PC-3 (cell line): Measurements from ENCODE around the gene MYO5A. TPM values are rescaled to one million over a fixed set of nuclear protein-coding genes. Genes with fewer than 3 reads are reported as not detected.

Experiments
- ATAC-seq: fragments of 200-7000 bp; cut with Tn5 transposase; 2 replicates; pipeline ENCODE4 v1.9.1; 2020; ENCODE audit warnings: mild to moderate bottlenecking, moderate library complexity
- BruUV-seq: library from RNA; stranded (reverse); fragments of 400-500 nt; replicated peaks from 2 replicates; lab custom pipeline; 2021; lab: Mats Ljungman, UMichigan
- CTCF ChIA-PET: fragments of 300-600 bp; sonication (Branson Sonifier 250); formaldehyde crosslinking; loops from one replicate; lab custom pipeline; 2022; ENCODE audit warnings: antibody characterized with exemption; lab: Charles Lee
- POLR2A ChIA-PET: fragments of 300-600 bp; sonication (Branson Sonifier 250); formaldehyde crosslinking; loops from one replicate; lab custom pipeline; 2022; ENCODE audit warnings: antibody characterized with exemption; ENCODE audit not compliant: unreplicated experiment; lab: Charles Lee
- DNase-seq: peaks from one replicate; pipeline ENCODE4 v3.0.0-alpha.2; 2015
- H2AFZ ChIP-seq: fragments of 300-600 bp; sonication (generic); 2 replicates; pipeline ENCODE4 v1.6.0; 2016; ENCODE audit warnings: antibody characterized with exemption, low read length
- H3F3A ChIP-seq: fragments of 300-600 bp; sonication (generic); one replicate; pipeline ENCODE4 v1.6.0; 2017; ENCODE audit warnings: antibody characterized with exemption, low read length, control low read depth, mild to moderate bottlenecking; ENCODE audit not compliant: unreplicated experiment
- H3K27ac ChIP-seq: fragments of 300-600 bp; sonication (generic); 2 replicates; pipeline ENCODE4 v1.5.1; 2016; ENCODE audit warnings: mild to moderate bottlenecking, low read length
- H3K27me3 ChIP-seq: fragments of 300-600 bp; sonication (generic); 2 replicates; pipeline ENCODE4 v1.6.1; 2016; ENCODE audit warnings: low read length, mixed read lengths
- H3K36me3 ChIP-seq: fragments of 300-600 bp; sonication (generic); 2 replicates; pipeline ENCODE4 v1.6.1; 2016; ENCODE audit warnings: low read depth, mixed run types, low read length, mixed read lengths
- H3K4me1 ChIP-seq: fragments of 300-600 bp; sonication (generic); 2 replicates; pipeline ENCODE4 v1.5.1; 2016; ENCODE audit warnings: low read length; ENCODE audit not compliant: insufficient read depth
- H3K4me2 ChIP-seq: fragments of 300-600 bp; sonication (generic); 2 replicates; pipeline ENCODE4 v1.6.0; 2016; ENCODE audit warnings: low read length
- H3K4me3 ChIP-seq: fragments of 300-600 bp; sonication (generic); 2 replicates; pipeline ENCODE4 v1.5.1; 2016; ENCODE audit warnings: mild to moderate bottlenecking, low read length, mixed read lengths
- H3K79me2 ChIP-seq: fragments of 300-600 bp; sonication (generic); 2 replicates; pipeline ENCODE4 v1.6.1; 2017; ENCODE audit warnings: low read length, mixed read lengths
- H3K9ac ChIP-seq: fragments of 300-600 bp; sonication (generic); 2 replicates; pipeline ENCODE4 v1.6.0; 2016; ENCODE audit warnings: mild to moderate bottlenecking, low read length
- H3K9me2 ChIP-seq: fragments of 300-600 bp; sonication (generic); replicated peaks from 2 replicates; pipeline ENCODE4 v1.6.1; 2016; ENCODE audit warnings: mixed run types, low read length, mixed read lengths
- H3K9me3 ChIP-seq: fragments of 300-600 bp; sonication (generic); 2 replicates; pipeline ENCODE4 v1.6.1; 2016; ENCODE audit warnings: low read length, mixed read lengths
- H4K20me1 ChIP-seq: fragments of 300-600 bp; sonication (generic); 2 replicates; pipeline ENCODE4 v1.6.1; 2016; ENCODE audit warnings: low read length, mixed read lengths
- CTCF ChIP-seq: fragments of 300-600 bp; sonication (generic); conservative IDR thresholded peaks from 2 replicates; pipeline ENCODE4 v1.5.1; 2017; ENCODE audit warnings: antibody characterized with exemption, low read depth, mild to moderate bottlenecking, low read length
- EZH2 ChIP-seq: fragments of 300-600 bp; sonication (generic); IDR thresholded peaks from one replicate; pipeline ENCODE4 v1.6.1; 2017; ENCODE audit warnings: antibody characterized with exemption, mild to moderate bottlenecking, low read length; ENCODE audit not compliant: unreplicated experiment
- EZH2phosphoT487 ChIP-seq: fragments of 300-600 bp; sonication (generic); IDR thresholded peaks from 2 replicates; pipeline ENCODE4 v1.6.1; 2018; ENCODE audit warnings: mild to moderate bottlenecking, antibody characterized with exemption, low read length, borderline replicate concordance
- intact Hi-C: fragments of 100-400 bp; cut with micrococcal nuclease; formaldehyde crosslinking; loops from 2 replicates; pipeline ENCODE4 v1.9.0; 2023
- total RNA-seq: library from RNA; depleted of rRNA; stranded (reverse); fragments of >200 nt; gene quantifications from 2 replicates; pipeline ENCODE4 v1.2.3, GENCODE V29; 2014

MYO5A gene
- total RNA-seq, 1 experiment from 2014 or later = 42.1 TPM

DNA sequence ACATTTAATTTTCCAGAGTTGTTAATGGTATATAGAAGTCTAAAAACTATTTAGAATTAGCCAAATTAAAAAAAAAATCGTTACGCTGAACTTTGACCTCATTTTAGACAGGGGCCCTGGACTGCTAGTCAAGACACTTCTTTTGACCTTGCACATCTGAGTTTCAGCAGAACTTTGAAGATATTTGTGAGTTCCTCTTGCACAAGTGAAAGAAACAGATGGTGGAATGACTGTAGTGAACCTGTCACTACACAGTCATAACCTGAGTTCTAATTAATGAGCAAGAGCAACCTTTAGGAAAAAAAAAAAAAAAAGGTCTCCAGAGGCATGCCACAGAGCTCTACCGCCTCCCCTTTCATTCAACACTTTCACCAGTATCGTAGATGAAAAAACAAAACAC is 238.4 kb downstream of the MYO5A start:
- Histone ChIP-seq H3K36me3 (no peaks in the 10 kb centered on the region; the same call in 1 of the 2 replicates), H3K27ac (peak overlapping the region; percentile 98), H3K9me3 (no peaks in the 10 kb centered on the region), H3K27me3 (no peaks in the 10 kb centered on the region), H3K4me3 (no peak overlapping the region), H3K9ac (no peak overlapping the region), H3K79me2 (peaks cover 81% of the 10 kb centered on the region), H4K20me1 (no peaks in the 10 kb centered on the region), H3K4me1 (peaks cover 59% of the 10 kb centered on the region), H3K9me2 (no peaks in the 10 kb centered on the region), H2AFZ (no peak overlapping the region), H3K4me2 (peak overlapping the region; percentile 38; the same call in 1 of the 2 replicates), H3F3A (peaks cover 2% of the 10 kb centered on the region)
- DNase-seq (no peak), ATAC-seq (no peak)
- BruUV-seq = no TSS peak
- TF ChIP-seq CTCF = no peak
- no peak for TF ChIP-seq EZH2phosphoT487
- TF ChIP-seq EZH2 = no peak
- ChIA-PET CTCF (no interaction called here), POLR2A (no interaction called here)
- intact Hi-C loops = no loop called here

DNA sequence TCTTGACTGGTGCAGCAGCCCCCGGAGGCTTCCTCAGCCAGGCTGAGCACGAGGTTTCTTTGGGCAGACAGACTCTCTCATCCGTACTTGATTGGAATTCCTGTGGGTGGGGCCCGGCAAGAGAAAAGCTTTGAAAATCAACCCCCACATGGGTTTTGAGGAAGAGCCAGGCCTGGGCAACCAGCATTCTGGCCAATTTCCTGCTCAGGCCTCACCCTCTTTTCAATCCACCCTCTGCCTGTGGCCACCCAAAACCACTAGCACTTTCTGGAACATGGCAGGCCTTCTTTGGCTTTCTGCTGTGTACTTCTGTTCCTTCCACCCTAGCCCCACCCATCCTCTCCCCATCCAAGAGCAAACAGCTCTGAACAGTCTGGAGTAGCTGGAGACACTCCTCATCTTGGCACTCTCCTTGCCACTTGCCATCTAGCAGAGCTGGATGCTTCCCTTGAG is 239.0 kb downstream of the MYO5A start:
- H3K36me3 ChIP-seq = no peaks in the 10 kb centered on the region; the same call in 1 of the 2 replicates
- POLR2A ChIA-PET = no interaction called here
- H2AFZ ChIP-seq = no peak overlapping the region
- no peaks in the 10 kb centered on the region for H3K9me3 ChIP-seq
- DNase-seq (peak; percentile 58), ATAC-seq (peak; percentile 26)
- peaks cover 58% of the 10 kb centered on the region for H3K4me1 ChIP-seq
- CTCF ChIA-PET = no interaction called here
- H3K4me2 ChIP-seq = peak overlapping the region; percentile 38
- H3F3A ChIP-seq = peaks cover 2% of the 10 kb centered on the region
- peak overlapping the region; percentile 98 for H3K27ac ChIP-seq
- no peaks in the 10 kb centered on the region for H4K20me1 ChIP-seq
- H3K9me2 ChIP-seq = no peaks in the 10 kb centered on the region
- TF ChIP-seq EZH2phosphoT487 = no peak
- no peak overlapping the region for H3K4me3 ChIP-seq
- peaks cover 79% of the 10 kb centered on the region for H3K79me2 ChIP-seq
- H3K9ac ChIP-seq = peak overlapping the region; percentile 52
- intact Hi-C loops = loop anchor here (2.0 kb wide), 2 partner anchors 33 to 41 kb away; no protein-coding TSS in a partner anchor
- H3K27me3 ChIP-seq = no peaks in the 10 kb centered on the region
- BruUV-seq = no TSS peak

DNA sequence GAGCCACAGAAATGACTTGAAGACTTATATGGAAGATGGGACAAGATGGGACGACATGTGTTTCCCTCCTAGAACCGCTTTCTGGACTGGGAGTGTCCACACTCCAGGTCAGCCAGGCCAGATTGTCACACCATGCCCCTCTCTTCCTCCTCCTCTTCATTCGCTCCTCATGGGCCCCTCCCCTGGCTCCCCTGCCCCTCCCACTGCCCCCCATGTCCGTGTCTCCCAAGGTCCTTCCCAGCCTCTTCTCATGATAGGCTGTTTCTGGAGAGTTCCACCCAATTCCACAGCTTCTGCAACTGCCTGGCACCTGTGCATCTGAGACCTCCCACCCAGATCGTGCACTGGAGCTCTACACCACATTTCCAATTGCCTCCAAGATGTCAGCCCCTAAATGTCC is 239.7 kb downstream of the MYO5A start:
- ChIA-PET CTCF (interaction anchor here (1.8 kb wide), 1 partner anchor 27 kb away, joined by 9 read pairs; no protein-coding TSS in a partner anchor), POLR2A (no interaction called here)
- intact Hi-C loops = loop anchor here (2.0 kb wide), 2 partner anchors 32 to 42 kb away; no protein-coding TSS in a partner anchor
- BruUV-seq = no TSS peak
- no peak for TF ChIP-seq EZH2phosphoT487
- TF ChIP-seq CTCF = no peak
- TF ChIP-seq EZH2 = no peak
- Histone ChIP-seq H3K9ac (peak overlapping the region; percentile 52), H3K4me3 (no peak overlapping the region), H3K79me2 (peaks cover 78% of the 10 kb centered on the region), H2AFZ (no peak overlapping the region), H4K20me1 (no peaks in the 10 kb centered on the region), H3F3A (peaks cover 2% of the 10 kb centered on the region), H3K27me3 (no peaks in the 10 kb centered on the region), H3K36me3 (no peaks in the 10 kb centered on the region; the same call in 1 of the 2 replicates), H3K9me2 (no peaks in the 10 kb centered on the region), H3K4me1 (peaks cover 51% of the 10 kb centered on the region), H3K4me2 (peak overlapping the region; percentile 38), H3K9me3 (no peaks in the 10 kb centered on the region), H3K27ac (peak overlapping the region; percentile 98)
- ATAC-seq (no peak), DNase-seq (no peak)
